Muscle layer of duodenum (tissue), 2 donors: Measurements from ENCODE around the gene TP63.

ENCODE experiments used
- H3K27ac ChIP-seq: one replicate; pipeline ENCODE4 v1.7.0; 2013; ENCODE audit warnings: mild to moderate bottlenecking, low read length
- H3K27me3 ChIP-seq: one replicate; pipeline ENCODE4 v1.7.0; 2013; ENCODE audit warnings: low read depth, mild to moderate bottlenecking, control low read depth, low read length
- H3K36me3 ChIP-seq, 2 donors: one replicate each; pipeline ENCODE4 v1.7.0; 2013; ENCODE audit warnings: low read length in 2 of 2, control low read depth in 1 of 2, mild to moderate bottlenecking in 1 of 2; ENCODE audit not compliant: insufficient read depth in 2 of 2, control insufficient read depth in 1 of 2
- H3K4me1 ChIP-seq, 2 donors: one replicate each; pipeline ENCODE4 v1.7.0; 2013; ENCODE audit warnings: low read length in 2 of 2, mild to moderate bottlenecking in 2 of 2, control low read depth in 1 of 2, moderate library complexity in 1 of 2; ENCODE audit not compliant: insufficient read depth in 2 of 2, control insufficient read depth in 1 of 2
- H3K4me3 ChIP-seq, 2 donors: one replicate each; pipeline ENCODE4 v1.7.0; 2013; ENCODE audit warnings: low read length in 2 of 2, low read depth in 1 of 2, mild to moderate bottlenecking in 1 of 2
- H3K9me3 ChIP-seq, 2 donors: one replicate each; pipeline ENCODE4 v1.7.0; 2013; ENCODE audit warnings: low read length in 2 of 2, control low read depth in 1 of 2, mild to moderate bottlenecking in 1 of 2; ENCODE audit not compliant: control insufficient read depth in 1 of 2
- donor health status: healthy.

The TP63 gene

DNA sequence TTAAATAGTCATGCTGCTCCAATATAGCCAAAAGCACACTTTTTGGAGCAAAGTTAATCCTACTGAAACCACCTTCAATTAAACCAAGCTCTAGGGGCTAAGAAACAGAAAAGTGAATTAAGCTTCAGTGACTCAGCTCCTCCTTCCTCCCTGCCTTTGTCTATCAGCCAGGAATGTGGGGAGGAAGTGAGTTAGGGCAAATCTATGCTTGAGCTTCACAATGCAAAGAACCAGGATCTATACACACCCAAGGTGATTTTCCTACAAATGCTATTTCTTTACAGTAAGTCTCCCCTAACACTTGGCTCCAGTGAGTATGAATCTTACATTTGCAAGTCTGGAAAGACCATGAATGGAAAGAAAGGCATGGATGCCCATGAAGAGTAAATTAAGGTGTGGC lies 277.5 kb downstream of the TP63 start:
- no peaks in the 10 kb centered on the region for H3K4me1 ChIP-seq
- H3K27ac ChIP-seq: no peak overlapping the region
- no peak overlapping the region for H3K4me3 ChIP-seq
- H3K36me3 ChIP-seq: no peaks in the 10 kb centered on the region
- no peaks in the 10 kb centered on the region for H3K9me3 ChIP-seq
- no peaks in the 10 kb centered on the region for H3K27me3 ChIP-seq

DNA sequence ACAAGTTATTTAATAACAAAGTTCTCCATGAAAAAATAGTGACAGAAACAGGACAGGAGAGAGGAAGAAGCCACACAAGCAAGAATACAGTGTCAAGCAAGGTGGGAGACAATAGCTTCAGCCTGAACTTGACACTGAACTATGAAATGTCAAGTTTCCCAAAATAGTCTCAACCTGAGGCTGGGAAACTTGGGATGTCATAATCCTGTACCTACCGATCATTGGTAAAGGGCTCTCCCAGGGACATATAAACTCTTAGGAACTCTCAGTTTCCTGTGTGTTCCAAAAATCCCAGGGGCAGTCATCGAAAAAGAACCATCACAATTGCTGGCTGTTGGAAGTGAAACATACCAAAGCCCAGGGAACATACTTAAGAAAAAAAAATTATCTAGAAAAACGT lies 277.9 kb downstream of the TP63 start:
- H3K4me3 ChIP-seq: no peak overlapping the region
- H3K27ac ChIP-seq: no peak overlapping the region
- no peaks in the 10 kb centered on the region for H3K27me3 ChIP-seq
- H3K4me1 ChIP-seq: no peaks in the 10 kb centered on the region
- no peaks in the 10 kb centered on the region for H3K36me3 ChIP-seq
- no peaks in the 10 kb centered on the region for H3K9me3 ChIP-seq

DNA sequence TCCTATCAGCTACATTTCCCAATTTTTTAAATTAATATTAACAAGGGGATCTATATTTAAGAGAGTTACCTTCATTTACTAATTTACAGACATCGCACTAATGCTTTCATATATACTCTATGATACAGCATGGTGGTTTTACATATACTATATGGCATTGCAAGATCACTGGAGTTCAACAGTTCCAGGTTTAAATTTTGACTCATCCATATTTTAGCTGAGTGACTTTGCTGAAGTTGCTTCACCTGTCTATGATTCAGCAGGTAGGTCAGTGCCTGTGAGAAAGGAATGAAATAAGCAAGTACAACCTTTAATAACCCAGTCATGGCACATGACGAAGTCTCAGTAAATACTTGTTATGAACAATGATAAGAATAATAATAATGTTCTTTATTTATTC lies 278.4 kb downstream of the TP63 start:
- no peaks in the 10 kb centered on the region for H3K4me1 ChIP-seq
- no peaks in the 10 kb centered on the region for H3K36me3 ChIP-seq
- no peaks in the 10 kb centered on the region for H3K9me3 ChIP-seq
- no peak overlapping the region for H3K4me3 ChIP-seq
- H3K27me3 ChIP-seq: no peaks in the 10 kb centered on the region
- H3K27ac ChIP-seq: no peak overlapping the region

DNA sequence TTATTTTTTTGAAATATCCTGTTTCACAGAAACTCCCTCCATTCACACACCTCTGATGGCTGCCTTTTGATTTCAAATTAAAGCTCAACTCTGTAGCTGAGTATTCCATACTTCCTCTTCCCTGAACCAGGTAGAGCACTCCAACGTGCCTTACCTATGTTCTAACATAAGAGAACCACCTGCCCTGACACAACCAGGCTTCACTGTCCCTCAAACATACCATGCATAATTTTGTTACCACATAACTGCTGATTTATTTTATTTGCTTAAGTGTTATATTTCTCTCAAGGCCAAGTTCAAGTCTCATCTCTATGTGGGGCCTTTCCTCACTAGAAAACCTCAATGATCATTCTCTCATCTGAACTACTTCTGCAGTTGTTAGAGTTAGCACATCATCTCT lies 279.8 kb downstream of the TP63 start:
- Histone ChIP-seq H3K27ac (no peak overlapping the region), H3K4me3 (no peak overlapping the region), H3K4me1 (no peaks in the 10 kb centered on the region), H3K36me3 (no peaks in the 10 kb centered on the region), H3K9me3 (no peaks in the 10 kb centered on the region), H3K27me3 (no peaks in the 10 kb centered on the region)

DNA sequence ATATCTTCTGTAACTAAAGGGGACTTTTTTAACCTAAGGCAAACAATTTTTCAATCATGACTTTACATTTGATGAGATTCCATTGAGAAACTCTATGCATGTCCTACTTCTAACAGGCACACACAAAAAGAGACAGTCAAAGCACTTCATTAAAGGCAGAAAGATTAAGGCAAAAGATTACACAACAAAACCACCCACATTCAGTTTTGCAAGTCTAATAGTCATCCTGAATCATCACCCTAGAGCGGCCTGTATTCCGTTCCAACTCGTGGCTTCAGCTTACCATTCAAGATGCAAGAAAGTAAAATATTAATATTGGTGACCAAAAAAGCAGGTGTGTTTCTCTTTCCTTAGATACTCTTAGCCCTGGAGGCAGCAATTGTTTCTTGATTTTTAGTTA lies 283.6 kb downstream of the TP63 start:
- Histone ChIP-seq H3K4me3 (no peak overlapping the region), H3K27ac (no peak overlapping the region), H3K4me1 (no peaks in the 10 kb centered on the region), H3K9me3 (no peaks in the 10 kb centered on the region), H3K36me3 (no peaks in the 10 kb centered on the region), H3K27me3 (no peaks in the 10 kb centered on the region)

DNA sequence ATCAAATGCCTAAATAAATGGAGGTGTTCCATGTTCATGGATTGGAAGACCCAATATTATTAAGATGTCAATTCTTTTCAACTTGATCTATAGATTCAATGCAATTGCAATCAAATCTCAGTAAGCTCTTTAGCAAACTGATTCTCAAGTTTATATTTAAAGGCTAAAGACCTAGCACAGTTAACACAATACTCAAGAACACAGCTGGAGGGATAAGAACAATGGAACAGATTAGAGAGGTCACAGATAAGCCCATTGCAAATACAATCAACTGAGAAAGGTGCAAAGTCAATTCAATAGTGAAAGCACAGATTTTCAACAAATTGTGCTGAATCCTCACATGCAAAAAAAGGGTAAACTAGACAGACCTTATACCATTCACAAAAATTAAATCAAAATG lies 290.6 kb downstream of the TP63 start:
- H3K27me3 ChIP-seq: no peaks in the 10 kb centered on the region
- no peaks in the 10 kb centered on the region for H3K36me3 ChIP-seq
- H3K9me3 ChIP-seq: peaks cover 0 to 5% of the 10 kb centered on the region in 2 donors
- no peak overlapping the region for H3K4me3 ChIP-seq
- H3K4me1 ChIP-seq: no peaks in the 10 kb centered on the region
- H3K27ac ChIP-seq: no peak overlapping the region

DNA sequence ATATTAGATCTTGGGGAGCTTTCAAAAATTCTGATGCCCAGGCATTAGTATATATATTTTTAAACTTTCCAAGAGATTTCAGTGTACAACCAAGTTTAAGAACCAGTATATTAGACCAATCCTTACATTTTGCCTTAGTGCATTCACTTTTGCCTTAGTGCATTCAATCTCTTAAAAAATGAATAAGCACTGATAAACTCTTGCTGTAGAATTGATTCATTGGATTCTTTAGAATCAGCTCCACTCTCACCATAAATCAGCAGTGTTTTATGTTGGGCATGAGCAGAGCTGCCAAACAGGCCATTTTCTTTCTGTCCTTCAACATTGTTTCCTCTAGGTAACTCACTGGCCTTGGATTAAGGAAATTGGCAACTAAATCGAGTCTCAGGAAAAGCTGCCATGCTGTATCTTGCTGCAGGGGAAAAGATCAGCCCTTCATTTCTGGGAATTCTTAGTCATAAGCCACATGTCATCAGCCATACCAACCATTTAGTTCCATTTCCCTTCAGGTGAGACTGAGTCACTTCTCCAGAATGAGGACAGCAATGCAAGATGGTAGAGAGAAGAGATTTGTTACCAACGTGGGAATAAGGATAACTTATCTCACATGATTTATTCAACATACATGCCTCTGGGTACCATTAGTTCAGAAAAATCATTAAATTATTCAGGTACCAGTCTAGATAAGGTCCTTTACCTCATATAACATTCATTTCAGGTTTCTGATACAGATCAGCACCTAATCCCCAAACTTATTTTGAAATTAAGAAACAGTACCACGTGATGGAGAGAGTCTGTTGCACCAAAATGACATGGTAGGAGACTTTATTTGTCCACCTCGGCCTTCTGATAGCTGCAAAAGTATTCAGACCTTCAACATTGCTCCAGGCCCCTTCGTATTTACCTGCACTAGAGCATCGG lies 297.0 kb downstream of the TP63 start:
- Histone ChIP-seq H3K36me3 (no peaks in the 10 kb centered on the region), H3K27me3 (no peaks in the 10 kb centered on the region), H3K27ac (no peak overlapping the region), H3K9me3 (no peaks in the 10 kb centered on the region), H3K4me3 (no peak overlapping the region), H3K4me1 (no peaks in the 10 kb centered on the region)

DNA sequence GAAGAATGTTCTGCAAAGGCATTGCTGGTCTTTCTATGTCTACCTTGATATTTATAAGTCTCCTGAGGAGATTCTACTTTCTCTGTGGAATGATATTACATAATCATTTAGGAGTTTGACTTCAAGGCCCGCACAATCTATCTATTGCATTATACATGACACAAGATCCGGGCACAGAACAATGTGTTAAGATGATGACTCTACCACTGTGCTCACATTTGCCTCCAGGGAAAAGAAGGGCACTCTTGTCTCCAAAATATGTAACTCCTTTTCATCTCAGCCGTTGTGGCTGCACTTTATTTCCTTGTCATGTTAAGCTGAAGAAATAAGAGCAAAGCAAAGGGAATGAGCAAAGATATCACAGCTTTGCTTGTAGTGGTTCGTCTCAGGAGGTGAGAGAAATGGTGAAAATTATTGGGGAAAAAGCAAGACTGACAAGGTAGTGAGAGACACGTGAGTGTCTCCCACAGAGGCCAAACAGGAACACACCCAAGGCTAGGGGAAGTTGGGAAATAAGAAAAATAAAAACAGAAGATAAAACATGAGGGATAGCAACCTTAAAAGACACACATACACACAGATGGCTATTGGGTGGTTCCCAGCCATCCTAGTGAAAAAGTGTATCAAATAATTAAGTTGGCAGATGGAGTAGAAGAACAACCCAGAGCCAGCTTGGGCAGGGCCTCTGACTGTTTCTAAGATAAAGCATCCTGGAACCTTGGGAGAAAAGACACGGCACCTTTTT lies 305.2 kb downstream of the TP63 start:
- Histone ChIP-seq H3K27ac (no peak overlapping the region), H3K9me3 (no peaks in the 10 kb centered on the region), H3K36me3 (no peaks in the 10 kb centered on the region)

DNA sequence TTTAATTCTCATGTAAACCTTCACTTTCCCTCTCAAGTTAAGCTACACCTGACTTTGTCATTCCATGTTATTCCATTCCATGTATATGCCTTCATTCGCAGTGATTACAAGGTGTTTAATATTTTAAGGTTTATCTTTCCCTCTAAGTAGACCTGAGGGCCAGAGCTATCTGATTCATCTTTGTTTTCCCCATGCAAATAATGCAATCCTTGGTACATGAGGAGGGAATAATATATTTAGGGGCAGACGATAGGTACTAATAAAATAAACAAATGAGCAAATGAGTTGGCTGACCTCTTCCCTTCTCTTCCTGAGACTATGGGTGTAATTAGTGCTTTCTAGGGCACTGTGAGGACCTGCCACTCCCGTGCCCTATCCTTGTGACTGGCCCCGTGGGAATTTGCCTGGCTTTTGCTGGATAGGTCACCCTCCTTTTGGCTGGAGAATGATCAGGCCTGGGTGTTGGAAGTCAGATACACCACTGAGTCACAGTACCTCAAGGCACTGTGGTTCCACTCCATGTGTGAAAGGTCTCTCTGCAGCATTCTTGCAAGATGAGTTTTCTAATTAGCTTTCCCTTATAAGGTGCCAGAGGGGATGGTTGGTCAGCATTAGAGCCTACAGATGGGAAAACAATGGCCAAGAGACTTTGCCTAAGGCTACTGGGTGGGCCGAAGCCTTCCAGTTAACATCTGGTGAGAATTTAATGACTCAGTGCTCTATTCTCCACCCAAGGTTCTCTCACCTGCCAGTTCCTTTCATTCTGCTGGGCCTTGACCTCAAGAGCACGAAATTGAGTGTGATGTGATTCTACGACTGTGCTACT lies 306.3 kb downstream of the TP63 start:
- Histone ChIP-seq H3K4me1 (no peaks in the 10 kb centered on the region), H3K27ac (no peak overlapping the region)

More for the DNA sequence above, 305.2 kb downstream of the TP63 start:
- Histone ChIP-seq H3K27me3 (no peaks in the 10 kb centered on the region), H3K4me3 (no peak overlapping the region), H3K4me1 (no peaks in the 10 kb centered on the region)

DNA sequence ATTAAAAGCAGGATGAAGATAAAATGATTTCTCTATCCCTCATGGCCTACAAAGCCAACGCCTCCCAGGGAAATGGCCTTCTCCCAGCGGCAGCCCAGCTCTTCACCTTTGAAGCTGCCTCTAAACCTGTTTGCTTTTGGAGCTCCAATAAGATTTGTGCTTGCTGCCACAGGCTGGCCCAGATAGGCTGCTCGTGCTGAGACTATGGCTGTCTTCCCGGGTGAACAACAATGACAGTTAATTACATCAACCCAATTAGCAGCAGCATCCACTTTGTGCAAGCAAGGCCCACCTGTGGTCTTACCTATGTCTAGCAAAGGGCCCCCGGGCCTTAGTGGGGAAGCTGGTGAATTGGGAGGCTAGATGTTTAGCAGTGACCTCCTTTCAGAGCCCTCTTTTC lies 309.9 kb downstream of the TP63 start:
- Histone ChIP-seq H3K4me3 (no peak overlapping the region), H3K27ac (no peak overlapping the region), H3K36me3 (no peaks in the 10 kb centered on the region), H3K9me3 (no peaks in the 10 kb centered on the region), H3K4me1 (no peaks in the 10 kb centered on the region), H3K27me3 (no peaks in the 10 kb centered on the region)

More for the DNA sequence above, 306.3 kb downstream of the TP63 start:
- Histone ChIP-seq H3K36me3 (no peaks in the 10 kb centered on the region), H3K9me3 (no peaks in the 10 kb centered on the region), H3K27me3 (no peaks in the 10 kb centered on the region), H3K4me3 (no peak overlapping the region)

DNA sequence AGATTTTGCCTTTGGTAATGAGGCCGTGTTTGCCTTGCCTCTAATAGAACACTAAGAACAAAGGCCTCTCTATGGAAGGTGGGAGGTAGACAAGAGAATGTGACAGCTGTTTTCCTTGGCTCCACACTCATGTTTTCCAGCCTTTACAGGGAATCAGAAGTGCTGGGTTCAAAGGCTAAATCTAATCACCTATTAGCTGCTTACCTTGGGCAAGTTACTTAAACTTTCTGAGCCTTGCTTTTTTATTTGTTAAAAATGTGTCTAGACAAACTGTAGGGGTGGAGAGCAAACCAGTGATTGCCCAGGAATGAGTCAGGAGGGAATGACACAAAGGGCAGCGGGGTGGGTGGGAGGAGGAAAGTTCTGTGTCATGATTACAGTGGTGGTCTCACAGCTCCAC lies 310.5 kb downstream of the TP63 start:
- H3K4me1 ChIP-seq: no peaks in the 10 kb centered on the region
- no peak overlapping the region for H3K27ac ChIP-seq
- no peaks in the 10 kb centered on the region for H3K9me3 ChIP-seq
- no peaks in the 10 kb centered on the region for H3K36me3 ChIP-seq
- no peak overlapping the region for H3K4me3 ChIP-seq
- H3K27me3 ChIP-seq: no peaks in the 10 kb centered on the region
